ENCODE data around the gene MXRA7.
A peak's percentile ranks its signal among the peaks of the same experiment; 100 is the strongest.

MXRA7 gene

DNA sequence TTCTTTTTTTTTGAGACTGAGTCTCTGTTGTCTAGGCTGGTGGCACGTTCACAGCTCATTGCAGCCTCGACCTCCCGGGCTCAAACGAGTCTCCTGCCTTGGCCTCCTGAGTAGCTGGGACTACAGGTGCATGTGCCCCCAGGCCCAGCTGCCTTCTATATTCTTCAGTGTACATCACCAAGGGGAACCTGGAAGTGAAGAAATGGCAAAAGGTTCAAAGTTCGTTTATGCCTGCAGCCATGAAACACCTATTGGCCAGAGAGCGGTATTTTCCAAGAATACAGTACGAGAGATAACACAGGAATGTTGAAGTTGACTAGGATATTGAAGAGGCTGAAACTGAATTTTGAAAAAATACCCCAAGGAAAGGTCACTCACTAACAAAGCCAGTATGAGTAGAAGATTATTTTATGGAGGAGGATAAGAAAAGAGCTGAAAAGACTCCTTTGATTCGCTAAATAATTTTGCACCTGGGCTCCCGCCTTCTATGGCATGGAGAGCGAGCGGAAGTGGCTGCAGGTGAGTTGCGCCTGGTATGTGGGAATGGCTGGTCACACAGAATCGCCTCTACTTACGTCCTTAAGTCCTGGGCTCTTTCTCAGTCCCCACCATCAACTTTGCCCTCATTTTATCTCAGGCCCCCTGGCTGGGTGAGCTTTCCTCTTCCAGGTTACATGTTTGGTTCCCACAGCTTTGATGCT, 77.0 kb downstream of the MXRA7 start:
- peaks cover 62% of the 10 kb centered on the region for H3K4me1 Mint-ChIP-seq
- no peaks in the 10 kb centered on the region for H3K9me3 Mint-ChIP-seq
- H3K36me3 Mint-ChIP-seq (ENCODE audit: low read depth) = no peaks in the 10 kb centered on the region
- no peak overlapping the region for H3K27ac Mint-ChIP-seq
- no peak for DNase-seq
- H3K4me3 Mint-ChIP-seq = no peak overlapping the region
- H3K27me3 Mint-ChIP-seq (ENCODE audit: low read depth, poor library complexity) = peaks cover 3% of the 10 kb centered on the region
- TF ChIP-seq, protein P1, sequence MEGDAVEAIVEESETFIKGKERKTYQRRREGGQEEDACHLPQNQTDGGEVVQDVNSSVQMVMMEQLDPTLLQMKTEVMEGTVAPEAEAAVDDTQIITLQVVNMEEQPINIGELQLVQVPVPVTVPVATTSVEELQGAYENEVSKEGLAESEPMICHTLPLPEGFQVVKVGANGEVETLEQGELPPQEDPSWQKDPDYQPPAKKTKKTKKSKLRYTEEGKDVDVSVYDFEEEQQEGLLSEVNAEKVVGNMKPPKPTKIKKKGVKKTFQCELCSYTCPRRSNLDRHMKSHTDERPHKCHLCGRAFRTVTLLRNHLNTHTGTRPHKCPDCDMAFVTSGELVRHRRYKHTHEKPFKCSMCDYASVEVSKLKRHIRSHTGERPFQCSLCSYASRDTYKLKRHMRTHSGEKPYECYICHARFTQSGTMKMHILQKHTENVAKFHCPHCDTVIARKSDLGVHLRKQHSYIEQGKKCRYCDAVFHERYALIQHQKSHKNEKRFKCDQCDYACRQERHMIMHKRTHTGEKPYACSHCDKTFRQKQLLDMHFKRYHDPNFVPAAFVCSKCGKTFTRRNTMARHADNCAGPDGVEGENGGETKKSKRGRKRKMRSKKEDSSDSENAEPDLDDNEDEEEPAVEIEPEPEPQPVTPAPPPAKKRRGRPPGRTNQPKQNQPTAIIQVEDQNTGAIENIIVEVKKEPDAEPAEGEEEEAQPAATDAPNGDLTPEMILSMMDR (IDR thresholded peaks at IDR 0.05) = no peak

DNA sequence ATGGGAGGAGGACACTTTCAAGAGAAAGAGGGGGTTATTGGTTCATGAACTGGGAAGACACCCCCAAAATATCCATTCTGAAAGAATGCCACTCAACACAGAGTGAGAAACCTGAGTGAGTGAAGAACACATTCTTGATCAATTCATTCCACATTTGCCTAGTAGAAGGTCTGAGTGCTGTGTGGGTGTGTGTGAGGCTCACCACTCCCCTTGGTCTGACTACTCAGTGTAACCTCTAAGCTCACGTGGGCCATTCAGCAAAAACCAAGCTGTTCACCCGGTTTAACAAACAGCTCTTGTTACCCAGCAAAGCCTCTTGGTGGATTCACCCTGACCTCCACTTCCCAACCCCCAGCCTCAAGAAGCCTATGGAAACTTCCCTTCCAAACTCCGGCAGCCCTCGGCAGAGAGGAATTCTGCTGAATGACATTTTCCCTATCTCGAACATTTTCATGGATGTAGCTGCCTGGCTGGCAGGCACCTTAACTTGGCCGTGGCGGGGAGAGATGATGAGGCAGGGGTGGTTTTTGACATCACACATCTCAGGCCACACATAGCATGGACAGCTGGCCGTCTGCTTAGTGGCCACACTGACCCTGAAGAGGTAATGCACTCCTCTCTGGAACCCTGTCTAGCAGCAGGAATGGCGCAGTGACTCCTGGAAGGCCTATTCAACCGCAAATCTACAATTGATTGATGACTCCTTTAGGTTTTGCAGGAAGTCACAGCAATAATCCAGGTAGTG, 78.8 kb downstream of the MXRA7 start:
- H3K4me1 Mint-ChIP-seq = peaks cover 53% of the 10 kb centered on the region
- no peak overlapping the region for H3K4me3 Mint-ChIP-seq
- peak overlapping the region; percentile 81 for H3K27ac Mint-ChIP-seq
- no peaks in the 10 kb centered on the region for H3K9me3 Mint-ChIP-seq
- H3K36me3 Mint-ChIP-seq (ENCODE audit: low read depth) = no peaks in the 10 kb centered on the region
- TF ChIP-seq, protein P1 (IDR thresholded peaks at IDR 0.05) = no peak
- H3K27me3 Mint-ChIP-seq (ENCODE audit: low read depth, poor library complexity) = peaks cover 11% of the 10 kb centered on the region
- no peak for DNase-seq

DNA sequence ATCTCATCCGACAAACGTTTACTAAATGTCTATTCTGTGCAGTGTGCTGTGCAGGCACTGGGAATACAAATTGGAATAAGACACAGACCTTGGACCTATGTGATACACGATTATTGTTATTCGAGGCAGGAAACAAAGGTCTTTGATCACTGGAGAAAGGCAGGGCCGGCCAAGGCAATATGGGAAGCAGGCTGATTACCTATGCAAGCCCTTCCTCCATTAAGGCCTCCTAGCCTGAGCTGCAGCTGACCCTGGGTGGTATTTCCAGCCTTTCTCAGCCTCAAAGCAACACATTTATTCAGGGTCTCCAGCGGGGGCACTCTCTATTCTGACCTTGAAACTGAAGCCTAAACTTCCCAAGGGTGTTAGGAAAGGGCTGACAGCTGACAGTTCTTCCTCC, 80.6 kb downstream of the MXRA7 start:
- Mint-ChIP-seq H3K9me3 (no peaks in the 10 kb centered on the region), H3K27me3 (ENCODE audit: low read depth, poor library complexity) (peaks cover 19% of the 10 kb centered on the region), H3K4me1 (peaks cover 45% of the 10 kb centered on the region), H3K27ac (no peak overlapping the region), H3K4me3 (no peak overlapping the region), H3K36me3 (ENCODE audit: low read depth) (no peaks in the 10 kb centered on the region)
- TF ChIP-seq, protein P1 (IDR thresholded peaks at IDR 0.05) = no peak
- no peak for DNase-seq

Measured in nephron progenitor cell (in vitro differentiated cells).